BLaER1 treated with 17β-estradiol and CSF1 and Interleukin-3, amounts not matched to agents 10 nM and 100 nM (cell line): ENCODE data around the gene MAP4K1.

Experiments used
- H3K27ac ChIP-seq, 11 experiments: shearing (Covaris generic); formaldehyde crosslinking; 2 replicates each; pipeline ENCODE4 v1.8.1; 2022
- H3K27me3 ChIP-seq, 11 experiments: shearing (Covaris generic); formaldehyde crosslinking; 2 replicates each; pipeline ENCODE4 v1.8.1; 2022
- H3K36me3 ChIP-seq, 11 experiments: shearing (Covaris generic); formaldehyde crosslinking; 2 replicates each; pipeline ENCODE4 v1.8.1; 2022
- H3K4me1 ChIP-seq, 10 experiments: shearing (Covaris generic); formaldehyde crosslinking; 2 replicates each; pipeline ENCODE4 v1.8.1; 2022
- H3K4me2 ChIP-seq, 11 experiments: shearing (Covaris generic); formaldehyde crosslinking; 2 replicates each; pipeline ENCODE4 v1.8.1; 2022
- H3K4me3 ChIP-seq, 10 experiments: shearing (Covaris generic); formaldehyde crosslinking; 2 replicates each; pipeline ENCODE4 v1.8.1; 2022
- H3K9ac ChIP-seq, 11 experiments: shearing (Covaris generic); formaldehyde crosslinking; 2 replicates each; pipeline ENCODE4 v1.8.1; 2022
- H3K9me3 ChIP-seq, 11 experiments: shearing (Covaris generic); formaldehyde crosslinking; replicated peaks in 1 of 11; 2 replicates each; pipeline ENCODE4 v1.8.1; 2022
- H4K20me1 ChIP-seq, 11 experiments: shearing (Covaris generic); formaldehyde crosslinking; 2 replicates each; pipeline ENCODE4 v1.8.1; 2022
- Cebpa-rat ChIP-seq, 11 experiments: shearing (Covaris generic); IDR thresholded peaks; 2 replicates each; pipeline ENCODE4 v1.8.1; 2022

MAP4K1 gene

DNA sequence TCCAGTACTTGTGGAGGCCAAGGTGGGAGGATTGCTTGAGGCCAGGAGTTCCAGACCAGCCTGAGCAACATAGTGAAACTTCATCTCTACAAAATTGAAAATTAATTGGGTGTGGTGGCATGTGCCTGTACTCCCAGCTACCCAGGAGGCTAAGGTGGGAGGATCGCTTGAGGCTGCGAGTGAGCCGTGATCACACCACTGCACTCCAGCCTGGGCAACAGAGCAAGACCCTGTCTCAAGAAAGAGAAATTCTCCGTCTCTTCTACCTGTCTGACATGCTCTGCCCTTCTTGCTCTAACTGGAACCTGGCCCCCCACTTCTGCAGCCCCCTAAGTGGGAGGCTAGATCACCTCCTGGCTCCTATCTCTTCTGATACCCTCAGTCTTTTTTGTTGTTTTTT, 8.6 kb upstream of the MAP4K1 start:
- H3K4me3 ChIP-seq, result no peak overlapping the region
- no peak for TF ChIP-seq Cebpa-rat (IDR thresholded peaks at IDR 0.05)
- no peak overlapping the region for H3K4me2 ChIP-seq
- H3K36me3 ChIP-seq, result peaks cover 91 to 99% (median 94%) of the 10 kb centered on the region in 11 experiments
- no peak overlapping the region for H3K27ac ChIP-seq
- H3K4me1 ChIP-seq, result 0 out of 20 replicates have a peak, but pooled peaks cover 0 to 1% (median 0%) of the 10 kb centered on the region in 10 experiments
- no peak overlapping the region for H3K9ac ChIP-seq
- peaks cover 0 to 81% (median 69%) of the 10 kb centered on the region in 11 experiments; a peak in 18 of 22 replicates for H4K20me1 ChIP-seq
- no peaks in the 10 kb centered on the region for H3K9me3 ChIP-seq
- H3K27me3 ChIP-seq, result no peaks in the 10 kb centered on the region

DNA sequence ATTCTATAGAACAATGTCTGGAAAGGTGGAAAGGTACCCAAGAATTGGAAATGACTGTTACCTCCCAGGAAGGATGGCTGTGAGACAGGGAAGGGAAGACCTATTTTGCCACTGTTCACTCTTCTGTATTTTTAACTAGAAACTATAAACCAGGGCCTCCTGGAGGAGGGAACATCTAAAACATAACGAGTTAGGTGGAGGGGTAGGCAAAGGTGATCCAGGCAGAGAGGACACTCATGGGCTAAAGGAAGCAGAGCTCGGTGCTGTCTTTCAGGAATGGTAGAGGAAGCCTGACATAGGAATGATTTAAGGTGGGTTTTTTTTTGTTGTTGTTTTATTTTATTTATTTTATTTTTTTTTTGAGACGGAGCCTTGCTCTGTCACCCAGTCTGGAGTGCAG, 7.1 kb upstream of the MAP4K1 start:
- no peak for TF ChIP-seq Cebpa-rat (IDR thresholded peaks at IDR 0.05)
- Histone ChIP-seq H3K36me3 (peaks cover 92 to 98% (median 95%) of the 10 kb centered on the region in 11 experiments), H3K9me3 (no peaks in the 10 kb centered on the region), H3K4me2 (no peak overlapping the region), H4K20me1 (peaks cover 0 to 88% (median 80%) of the 10 kb centered on the region in 11 experiments; a peak in 18 of 22 replicates), H3K9ac (no peak overlapping the region; a peak in 1 of 22 replicates), H3K4me3 (no peak overlapping the region), H3K4me1 (peaks cover 6 to 15% (median 9%) of the 10 kb centered on the region in 10 experiments), H3K27me3 (no peaks in the 10 kb centered on the region), H3K27ac (no peak overlapping the region)

DNA sequence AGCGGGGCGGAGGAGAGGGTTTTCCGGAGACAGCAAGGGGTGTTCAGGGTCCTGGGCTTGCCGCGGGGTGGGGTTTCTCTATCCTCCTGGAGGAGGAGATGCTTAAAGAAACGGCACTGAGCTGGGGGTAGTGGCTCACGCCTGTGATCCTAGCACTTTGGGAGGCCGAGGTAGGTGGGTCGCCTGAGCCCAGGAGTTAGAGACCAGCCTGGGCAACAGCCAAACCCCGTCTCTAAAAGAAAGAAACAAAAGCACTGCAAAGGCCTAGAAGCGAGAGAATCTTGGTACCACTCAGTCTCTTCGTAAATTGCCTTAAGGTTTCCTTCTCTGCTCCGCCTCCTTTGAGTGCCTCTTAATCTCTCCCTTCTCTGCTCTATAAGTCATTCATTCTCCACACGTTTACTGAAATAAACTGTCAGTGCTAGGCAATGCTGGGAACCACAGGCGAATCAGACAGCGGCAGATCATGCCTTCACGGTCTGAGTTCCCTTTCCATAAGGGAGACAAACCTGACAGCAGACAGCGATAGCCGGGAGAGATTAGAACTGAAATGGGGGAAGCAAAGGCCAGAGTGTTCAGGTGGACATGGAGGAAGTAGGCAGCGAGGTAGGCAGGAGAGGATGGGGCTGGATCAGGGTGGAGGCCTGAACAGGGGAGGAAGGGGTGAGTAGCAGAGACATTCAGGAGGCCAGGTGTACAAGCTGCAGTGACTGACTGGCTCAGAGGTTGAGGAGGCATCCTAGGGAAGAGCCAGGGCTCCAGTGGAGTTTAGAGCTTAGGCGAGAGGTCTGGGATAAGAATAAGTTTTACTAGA, 1.8 kb upstream of the MAP4K1 start:
- peaks cover 27 to 48% (median 43%) of the 10 kb centered on the region in 10 experiments for H3K4me1 ChIP-seq
- peak overlapping the region; percentile 89 to 97 (median 92) for H3K9ac ChIP-seq
- peaks cover 40 to 53% (median 42%) of the 10 kb centered on the region in 11 experiments for H3K36me3 ChIP-seq
- H4K20me1 ChIP-seq, result peaks cover 0 to 46% (median 34%) of the 10 kb centered on the region in 11 experiments; a peak in 17 of 22 replicates
- peak overlapping the region; percentile 87 to 99 (median 92) for H3K4me3 ChIP-seq
- H3K27me3 ChIP-seq, result no peaks in the 10 kb centered on the region
- no peaks in the 10 kb centered on the region for H3K9me3 ChIP-seq
- peak overlapping the region; percentile 86 to 99 (median 97) for H3K4me2 ChIP-seq
- H3K27ac ChIP-seq, result peak overlapping the region; percentile 70 to 94 (median 85)
- no peak for TF ChIP-seq Cebpa-rat (IDR thresholded peaks at IDR 0.05)

DNA sequence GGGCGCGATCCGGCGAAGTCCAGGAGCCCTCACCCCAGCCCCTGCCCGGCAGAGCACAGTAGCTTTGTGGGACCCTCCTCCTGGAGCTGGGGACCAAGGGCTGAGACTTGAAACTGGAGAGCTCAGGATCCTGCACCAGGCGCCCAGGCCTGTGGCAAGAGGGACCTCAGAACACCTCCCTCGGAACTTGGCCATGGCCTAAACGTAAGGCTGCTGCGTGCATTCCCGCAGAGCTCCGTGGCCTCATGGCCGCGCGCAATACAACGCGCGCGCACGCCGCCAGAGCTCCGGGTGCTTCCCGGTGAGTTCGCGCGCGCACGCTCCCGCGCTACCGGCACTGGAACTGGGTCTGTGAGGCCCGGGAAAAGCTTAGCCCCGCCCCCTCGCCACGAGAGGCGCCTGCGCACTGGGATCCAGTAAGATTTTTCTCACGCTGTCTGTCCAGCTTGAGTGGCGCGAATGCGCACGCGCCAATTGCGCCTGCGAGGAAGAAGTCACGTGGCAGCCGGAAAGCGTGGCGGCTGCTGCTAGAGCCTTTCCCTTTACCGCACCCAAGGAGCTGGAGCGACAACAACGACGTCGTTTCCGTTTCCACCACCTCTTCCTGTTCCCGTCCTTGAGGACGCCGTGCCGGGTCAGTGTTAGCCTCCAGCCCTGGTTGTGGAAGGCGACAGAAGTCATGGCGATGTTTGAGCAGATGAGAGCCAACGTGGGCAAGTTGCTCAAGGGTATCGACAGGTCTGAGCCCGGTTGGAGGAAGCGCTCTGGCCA, 1.0 kb upstream of the MAP4K1 start, which contains the start of gene EIF3K:
TSS of gene EIF3K (plus strand) at position 599 of the 771 bp plus-strand sequence. CDS start at position 680, 81 bp downstream.
- Histone ChIP-seq H3K4me3 (peak within 1 kb of the TSS; percentile 87 to 99 (median 92)), H3K9ac (peak within 1 kb of the TSS; percentile 89 to 97 (median 92)), H3K27ac (peak within 1 kb of the TSS; percentile 70 to 94 (median 85)), H3K9me3 (no peaks in the 10 kb centered on the region), H3K27me3 (no peaks in the 10 kb centered on the region), H3K4me2 (peak within 1 kb of the TSS; percentile 95 to 99 (median 97)), H4K20me1 (peaks cover 0 to 38% (median 26%) of the 10 kb centered on the region in 11 experiments; a peak in 16 of 22 replicates), H3K4me1 (peaks cover 27 to 48% (median 43%) of the 10 kb centered on the region in 10 experiments), H3K36me3 (peaks cover 32 to 53% (median 35%) of the 10 kb centered on the region in 11 experiments)
- TF ChIP-seq Cebpa-rat (IDR thresholded peaks at IDR 0.05), result no peak

DNA sequence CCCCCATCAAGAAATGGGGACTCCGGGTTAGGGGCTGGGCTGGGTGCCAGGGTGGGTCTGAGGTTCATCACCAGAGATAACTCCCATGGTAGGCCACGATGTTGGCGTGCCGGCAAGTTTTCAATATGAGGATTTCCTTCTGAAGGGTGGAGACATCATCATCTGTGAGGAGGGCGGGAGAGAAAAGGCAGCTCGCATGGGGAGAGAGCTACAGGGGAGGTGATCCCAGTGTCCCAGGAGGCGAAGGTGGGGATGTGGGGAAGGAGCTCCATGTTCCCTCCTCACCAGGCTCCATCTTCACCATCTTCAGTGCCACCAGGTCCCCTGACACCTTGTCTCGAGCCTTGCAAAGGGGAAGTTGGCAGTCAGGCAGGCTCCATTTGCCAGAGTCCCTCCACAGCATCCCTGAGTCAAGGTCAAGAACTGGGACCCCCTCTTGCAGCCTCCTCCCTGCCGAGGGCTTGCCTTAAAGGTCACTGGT, 430 bp downstream of the MAP4K1 start:
- H3K4me3 ChIP-seq, result peak overlapping the region; percentile 87 to 99 (median 92)
- H3K27me3 ChIP-seq, result no peaks in the 10 kb centered on the region
- no peak for TF ChIP-seq Cebpa-rat (IDR thresholded peaks at IDR 0.05)
- H3K4me2 ChIP-seq, result peak overlapping the region; percentile 90 to 99 (median 95)
- H4K20me1 ChIP-seq, result peaks cover 0 to 32% (median 24%) of the 10 kb centered on the region in 11 experiments; a peak in 16 of 22 replicates
- H3K27ac ChIP-seq, result peak overlapping the region; percentile 16 to 94 (median 85); a peak in 21 of 22 replicates
- H3K9me3 ChIP-seq, result no peaks in the 10 kb centered on the region
- peak overlapping the region; percentile 68 to 97 (median 90) for H3K9ac ChIP-seq
- H3K4me1 ChIP-seq, result peaks cover 27 to 48% (median 43%) of the 10 kb centered on the region in 10 experiments
- H3K36me3 ChIP-seq, result peaks cover 25 to 55% (median 36%) of the 10 kb centered on the region in 11 experiments

DNA sequence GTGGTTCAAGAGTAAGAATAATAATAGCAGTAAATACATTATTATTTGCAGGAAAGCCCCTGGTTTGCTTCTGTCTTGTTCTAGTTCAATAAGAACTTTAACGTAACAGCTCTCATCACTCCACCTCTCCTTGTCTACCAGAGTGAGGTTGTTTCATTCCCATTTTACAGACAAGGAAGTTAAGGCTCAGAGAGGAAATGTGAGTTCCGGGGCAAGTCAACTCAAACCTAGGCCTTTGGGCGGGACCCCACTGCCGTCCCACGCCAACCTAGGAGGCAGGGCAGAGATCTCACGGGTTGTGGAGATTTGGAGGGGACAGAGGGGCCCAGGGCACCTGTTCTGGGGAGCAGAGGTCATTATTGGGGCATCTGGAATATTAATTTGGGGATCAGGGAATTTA, 1.5 kb downstream of the MAP4K1 start:
- peak overlapping the region in 10 of 11 experiments; percentile 90 to 99 (median 95); a peak in 18 of 22 replicates for H3K4me2 ChIP-seq
- no peaks in the 10 kb centered on the region for H3K9me3 ChIP-seq
- peaks cover 17 to 55% (median 36%) of the 10 kb centered on the region in 11 experiments for H3K36me3 ChIP-seq
- TF ChIP-seq Cebpa-rat (IDR thresholded peaks at IDR 0.05), result no peak
- H3K27ac ChIP-seq, result peak overlapping the region in 3 of 11 experiments; percentile 89 to 94 (median 90); a peak in 4 of 22 replicates
- H4K20me1 ChIP-seq, result peaks cover 0 to 22% (median 15%) of the 10 kb centered on the region in 11 experiments; a peak in 16 of 22 replicates
- peaks cover 27 to 48% (median 43%) of the 10 kb centered on the region in 10 experiments for H3K4me1 ChIP-seq
- H3K27me3 ChIP-seq, result no peaks in the 10 kb centered on the region
- peak overlapping the region in 2 of 11 experiments; percentile 93 to 95; a peak in 2 of 22 replicates for H3K9ac ChIP-seq
- peak overlapping the region in 3 of 10 experiments; percentile 87 to 99 (median 90); a peak in 1 of 20 replicates for H3K4me3 ChIP-seq

DNA sequence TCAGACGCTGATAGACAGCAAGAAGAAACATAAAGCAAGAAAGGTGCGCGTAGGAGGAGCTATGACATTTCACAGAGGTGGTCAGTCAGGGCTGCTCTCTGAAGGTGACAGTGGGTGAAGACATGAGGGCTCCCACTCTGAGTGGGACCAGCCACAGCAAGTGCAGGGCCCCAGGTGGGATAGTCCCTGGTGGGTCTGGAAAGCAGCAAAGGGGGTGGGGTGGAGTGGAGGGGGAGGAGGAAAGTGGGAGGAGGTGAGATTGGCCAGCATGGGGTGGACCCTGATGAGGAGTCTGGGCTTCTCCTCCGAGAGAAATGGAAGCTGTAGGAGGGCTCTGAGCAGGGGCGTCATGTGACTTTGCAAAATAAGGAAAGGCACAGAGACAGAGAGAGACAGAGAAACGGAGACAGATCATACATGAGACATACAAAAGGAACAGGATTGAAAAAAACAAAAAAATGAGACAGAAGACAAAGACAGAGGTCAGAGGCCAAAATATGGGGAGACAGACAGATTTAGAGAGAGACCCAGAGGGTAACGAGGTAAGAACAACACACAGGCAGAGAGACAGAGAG, 2.7 kb downstream of the MAP4K1 start:
- H3K4me1 ChIP-seq, result peaks cover 23 to 40% (median 33%) of the 10 kb centered on the region in 10 experiments
- H3K4me3 ChIP-seq, result no peak overlapping the region
- peaks cover 0 to 10% (median 5%) of the 10 kb centered on the region in 11 experiments; a peak in 14 of 22 replicates for H4K20me1 ChIP-seq
- no peak for TF ChIP-seq Cebpa-rat (IDR thresholded peaks at IDR 0.05)
- H3K27ac ChIP-seq, result 0 out of 22 replicates have a peak overlapping the region, but pooled peaks of 1 of the 11 experiments have one; percentile 12
- no peaks in the 10 kb centered on the region for H3K27me3 ChIP-seq
- H3K9ac ChIP-seq, result peak overlapping the region in 2 of 11 experiments; percentile 10 to 26; a peak in 1 of 22 replicates
- peaks cover 10 to 55% (median 33%) of the 10 kb centered on the region in 11 experiments for H3K36me3 ChIP-seq
- H3K4me2 ChIP-seq, result peak overlapping the region in 6 of 11 experiments; percentile 5 to 25 (median 20); a peak in 5 of 22 replicates
- H3K9me3 ChIP-seq, result no peaks in the 10 kb centered on the region

DNA sequence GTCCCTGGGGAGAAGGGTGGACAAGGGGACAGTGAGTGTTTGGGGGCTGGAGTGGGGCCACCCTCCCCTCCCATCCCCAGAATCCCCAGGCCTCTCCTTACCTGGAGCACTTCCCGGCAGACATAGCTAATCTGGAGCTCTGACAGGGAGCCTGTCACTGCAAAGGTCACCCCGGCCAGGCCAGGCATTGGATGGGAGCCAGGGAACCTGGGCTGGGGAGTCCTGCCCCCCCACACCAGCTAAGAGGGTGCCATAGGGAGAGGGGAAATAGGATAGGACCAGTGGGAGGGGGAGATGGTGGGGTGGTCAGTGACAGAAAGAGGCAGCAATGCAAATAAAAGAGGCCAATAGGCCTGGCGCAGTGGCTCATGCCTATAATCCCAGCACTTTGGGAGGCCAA, 3.5 kb downstream of the MAP4K1 start:
- no peak overlapping the region for H3K4me3 ChIP-seq
- H3K36me3 ChIP-seq, result peaks cover 15 to 60% (median 40%) of the 10 kb centered on the region in 11 experiments
- H4K20me1 ChIP-seq, result peaks cover 0 to 8% (median 0%) of the 10 kb centered on the region in 11 experiments; a peak in 5 of 22 replicates
- no peak overlapping the region for H3K4me2 ChIP-seq
- H3K27me3 ChIP-seq, result no peaks in the 10 kb centered on the region
- no peak overlapping the region; a peak in 1 of 22 replicates for H3K9ac ChIP-seq
- no peak for TF ChIP-seq Cebpa-rat (IDR thresholded peaks at IDR 0.05)
- H3K4me1 ChIP-seq, result peaks cover 18 to 35% (median 28%) of the 10 kb centered on the region in 10 experiments
- no peak overlapping the region for H3K27ac ChIP-seq
- no peaks in the 10 kb centered on the region for H3K9me3 ChIP-seq
